ENCODE data around the gene CT45A10. TPM values are rescaled to one million over a fixed set of nuclear protein-coding genes. Genes with fewer than 3 reads are reported as not detected.

The CT45A10 gene
- polyA plus RNA-seq, 1 donor (not counting 4 experiments of a cell fraction or from before 2014, with no cell fraction given) = not detected

- H3K9me3 ChIP-seq (ENCODE audit: control insufficient read depth, low read depth, low read length) = no peaks in the 10 kb centered on the region
Observed at GRCh38 chrX:135914404-135914803, 21.2 kb upstream of the CT45A10 start.

GRCh38 chrX:135910251-135910650 is 17.0 kb upstream of the CT45A10 start:
- H4K20me1 ChIP-seq (ENCODE audit: control insufficient read depth, extremely low read depth, insufficient read depth, low read length) = no peaks in the 10 kb centered on the region
- H3K36me3 ChIP-seq (ENCODE audit: control insufficient read depth in 2 of 2, extremely low read depth in 1 of 2, insufficient read depth in 2 of 2, low read length in 2 of 2) = no peaks in the 10 kb centered on the region
- no peaks in the 10 kb centered on the region for H3K79me2 ChIP-seq (ENCODE audit: control insufficient read depth, insufficient read depth, low read length)
- no peak overlapping the region for H3K4me3 ChIP-seq (ENCODE audit: control insufficient read depth in 2 of 3, extremely low read depth in 1 of 3, insufficient read depth in 2 of 3, low read depth in 1 of 3, low read length in 3 of 3)
- dilution Hi-C loops (cut with MboI; ENCODE audit: extremely low pct_ligation_motif_present, low sequenced_read_pairs) = no loop called here
- H3K9me1 ChIP-seq (ENCODE audit: control insufficient read depth, extremely low read depth, insufficient read depth, low read length) = no peaks in the 10 kb centered on the region
- no peaks in the 10 kb centered on the region for H3K27me3 ChIP-seq (ENCODE audit: control insufficient read depth, extremely low read depth, insufficient read depth, low read length)
- H3K9me3 ChIP-seq (ENCODE audit: control insufficient read depth, low read depth, low read length) = no peaks in the 10 kb centered on the region
- H3K9ac ChIP-seq (ENCODE audit: control insufficient read depth, extremely low read depth, insufficient read depth, low read length) = no peak overlapping the region
- no peak for TF ChIP-seq EZH2 (IDR thresholded peaks at IDR 0.05; ENCODE audit: low read length)
- no peak for TF ChIP-seq CTCF (optimal IDR thresholded peaks at IDR 0.05 in 1 of 3, IDR thresholded peaks at IDR 0.05 in 1 of 3, conservative IDR thresholded peaks at IDR 0.05 in 1 of 3; ENCODE audit: extremely low read depth in 1 of 3, insufficient read depth in 2 of 3, low read length in 3 of 3)
- H3K4me1 ChIP-seq (ENCODE audit: control insufficient read depth, extremely low read depth, insufficient read depth, low read length) = no peaks in the 10 kb centered on the region
- DNase-seq (ENCODE audit: low read depth, low spot score) = no peak
- no peak overlapping the region for H3K4me2 ChIP-seq (ENCODE audit: control insufficient read depth, extremely low read depth, insufficient read depth, low read depth, low read length)
- no peak for FAIRE-seq
- H3K27ac ChIP-seq (ENCODE audit: control insufficient read depth, insufficient read depth, low read length) = no peak overlapping the region
- no peak overlapping the region for H2AFZ ChIP-seq (ENCODE audit: control insufficient read depth, low read length)

More at GRCh38 chrX:135914404-135914803, 21.2 kb upstream of the CT45A10 start:
- FAIRE-seq (no peak), DNase-seq (ENCODE audit: low read depth, low spot score) (no peak)
- H3K4me1 ChIP-seq (ENCODE audit: control insufficient read depth, extremely low read depth, insufficient read depth, low read length) = no peaks in the 10 kb centered on the region
- no peak for TF ChIP-seq EZH2 (IDR thresholded peaks at IDR 0.05; ENCODE audit: low read length)
- no peak for TF ChIP-seq CTCF (optimal IDR thresholded peaks at IDR 0.05 in 1 of 3, IDR thresholded peaks at IDR 0.05 in 1 of 3, conservative IDR thresholded peaks at IDR 0.05 in 1 of 3; ENCODE audit: extremely low read depth in 1 of 3, insufficient read depth in 2 of 3, low read length in 3 of 3)
- no peaks in the 10 kb centered on the region for H3K9me1 ChIP-seq (ENCODE audit: control insufficient read depth, extremely low read depth, insufficient read depth, low read length)
- H3K27me3 ChIP-seq (ENCODE audit: control insufficient read depth, extremely low read depth, insufficient read depth, low read length) = no peaks in the 10 kb centered on the region
- dilution Hi-C loops (cut with MboI; ENCODE audit: extremely low pct_ligation_motif_present, low sequenced_read_pairs) = no loop called here
- H3K9ac ChIP-seq (ENCODE audit: control insufficient read depth, extremely low read depth, insufficient read depth, low read length) = no peak overlapping the region
- no peaks in the 10 kb centered on the region for H4K20me1 ChIP-seq (ENCODE audit: control insufficient read depth, extremely low read depth, insufficient read depth, low read length)
- H3K4me3 ChIP-seq (ENCODE audit: control insufficient read depth in 2 of 3, extremely low read depth in 1 of 3, insufficient read depth in 2 of 3, low read depth in 1 of 3, low read length in 3 of 3) = no peak overlapping the region
- H3K36me3 ChIP-seq (ENCODE audit: control insufficient read depth in 2 of 2, extremely low read depth in 1 of 2, insufficient read depth in 2 of 2, low read length in 2 of 2) = no peaks in the 10 kb centered on the region
- no peak overlapping the region for H3K27ac ChIP-seq (ENCODE audit: control insufficient read depth, insufficient read depth, low read length)
- no peak overlapping the region for H2AFZ ChIP-seq (ENCODE audit: control insufficient read depth, low read length)
- no peaks in the 10 kb centered on the region for H3K79me2 ChIP-seq (ENCODE audit: control insufficient read depth, insufficient read depth, low read length)
- no peak overlapping the region for H3K4me2 ChIP-seq (ENCODE audit: control insufficient read depth, extremely low read depth, insufficient read depth, low read depth, low read length)

All from keratinocyte (primary cell).